ENCODE results near the gene ZNF629.

- TF ChIP-seq POLR2A (IDR thresholded peaks at IDR 0.05; ENCODE audit: low read depth, low read length) (no peak), TAF1 (IDR thresholded peaks at IDR 0.05; ENCODE audit: borderline replicate concordance, low read depth, low read length) (no peak)
These were observed 39.7 kb downstream of the ZNF629 start for GRCh38 chr16:30747331-30747730.
